GM13976 (cell line): ENCODE data around the gene NAT10.

ENCODE experiments used
- DNase-seq: peaks from one replicate; pipeline ENCODE4 v3.0.0; 2012; ENCODE audit warnings: low spot score
- CTCF ChIP-seq: IDR thresholded peaks from 2 replicates; pipeline ENCODE4 v1.5.1; 2012; ENCODE audit warnings: borderline replicate concordance, mild to moderate bottlenecking; ENCODE audit not compliant: insufficient read depth; ENCODE audit errors: extremely low read depth, missing control alignments, control extremely low read depth
- in situ Hi-C: fragments of 300-500 bp; cut with MboI; formaldehyde crosslinking; loops from one replicate; pipeline ENCODE4 v1.12.0; 2022; ENCODE audit warnings: low sequenced_read_pairs, mixed read lengths, inconsistent platforms; ENCODE audit not compliant: unreplicated experiment

NAT10 gene

GRCh38 chr11:34190192-34191139 is 85.0 kb downstream of the NAT10 start:
- in situ Hi-C loops: no loop called here
- TF ChIP-seq CTCF: no peak
- no peak for DNase-seq

- DNase-seq: no peak
- in situ Hi-C loops: no loop called here
- TF ChIP-seq CTCF: no peak
These were observed 86.1 kb downstream of the NAT10 start for GRCh38 chr11:34191578-34191977.

- no peak for TF ChIP-seq CTCF
- in situ Hi-C loops: no loop called here
- no peak for DNase-seq
These were observed 87.3 kb downstream of the NAT10 start for GRCh38 chr11:34192481-34193401.

- in situ Hi-C loops: no loop called here
- no peak for DNase-seq
- TF ChIP-seq CTCF: no peak
These were observed 89.3 kb downstream of the NAT10 start for GRCh38 chr11:34194576-34195335.
